T-helper 22 cell (primary cell): Measurements from ENCODE around the gene SHC3.

Experiments
- DNase-seq: peaks from one replicate; pipeline ENCODE4 v3.0.0-alpha.2; 2020; ENCODE audit warnings: low read depth

Gene SHC3

DNA sequence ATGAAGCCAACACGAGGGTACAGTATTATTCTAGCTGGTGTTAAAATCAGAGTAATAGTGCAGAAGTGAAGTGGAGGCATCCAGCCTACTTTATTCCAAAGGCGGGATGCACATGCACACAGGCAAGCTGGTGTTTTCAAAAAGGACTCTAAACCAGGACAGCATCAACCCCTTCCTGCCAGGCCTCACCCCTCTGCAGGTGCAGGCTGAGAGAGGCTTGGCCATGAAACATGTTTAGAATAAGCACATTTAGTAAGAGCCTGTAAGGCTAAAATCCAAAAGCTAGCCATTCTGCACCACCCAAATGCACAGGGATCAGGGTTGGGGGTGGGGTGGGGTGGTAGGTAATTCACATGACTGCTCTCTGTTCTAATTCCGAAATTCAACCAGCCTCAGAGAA, 71.2 kb downstream of the SHC3 start:
- no peak for DNase-seq

- no peak for DNase-seq
These were observed 72.3 kb downstream of the SHC3 start for GRCh38 chr9:89106224-89106851.

- no peak for DNase-seq
These were observed 73.8 kb downstream of the SHC3 start for GRCh38 chr9:89104821-89105220.

DNA sequence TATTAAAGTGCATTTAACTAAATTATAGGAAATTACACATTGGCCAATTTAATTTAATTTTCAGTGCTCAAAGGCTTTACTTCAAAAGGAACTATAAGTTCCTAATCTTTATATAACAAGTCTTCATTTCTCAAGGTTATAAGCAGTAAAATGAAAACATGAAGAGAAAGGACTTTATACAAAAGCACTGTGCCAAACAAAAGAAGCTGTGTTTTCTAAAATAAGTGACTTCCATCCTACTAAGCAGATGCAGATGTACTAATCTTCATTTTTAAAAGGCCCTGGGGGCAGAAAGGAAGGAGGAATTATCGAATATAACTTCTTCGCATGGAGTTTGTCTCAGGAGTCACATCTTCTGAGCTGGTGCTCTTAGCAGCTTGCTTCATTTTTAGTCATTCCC, 81.4 kb downstream of the SHC3 start:
- DNase-seq, result no peak

GRCh38 chr9:89096807-89097206, 81.8 kb downstream of the SHC3 start:
- no peak for DNase-seq

DNA sequence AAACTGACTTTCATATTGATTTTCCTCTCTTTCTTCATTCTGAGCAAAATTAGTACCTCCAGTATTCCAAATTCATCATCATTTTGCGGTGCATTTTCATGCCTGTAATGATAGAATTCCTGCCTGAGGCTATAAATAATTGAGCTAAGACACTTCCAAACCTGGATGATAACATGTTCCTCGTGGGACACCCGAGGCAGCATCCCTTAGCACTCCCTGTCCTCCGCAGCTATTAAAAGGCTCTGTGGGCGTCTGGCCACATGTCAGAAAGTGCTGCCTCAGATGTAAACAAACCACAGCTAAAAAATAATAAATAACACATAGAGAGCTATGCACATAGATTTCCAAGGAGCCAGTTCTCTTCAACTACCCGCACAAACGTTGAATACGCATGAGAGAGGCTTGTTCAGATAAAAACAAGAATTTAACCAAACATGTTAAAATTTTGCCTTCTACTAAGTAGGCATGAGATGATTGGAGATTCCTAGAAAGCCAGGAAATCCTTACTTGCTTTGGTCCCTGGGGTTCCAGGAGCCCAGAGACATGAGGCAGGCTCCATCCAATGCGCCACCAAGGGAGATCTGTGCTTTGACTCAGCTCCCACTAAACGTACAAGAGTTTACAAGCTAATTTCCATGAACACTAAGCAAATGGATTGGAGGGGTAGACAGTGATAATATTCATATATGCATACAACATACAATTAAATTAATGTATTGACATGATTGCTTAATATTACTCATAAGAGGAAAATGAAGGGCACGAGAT, 82.7 kb downstream of the SHC3 start:
- DNase-seq, result no peak

DNA sequence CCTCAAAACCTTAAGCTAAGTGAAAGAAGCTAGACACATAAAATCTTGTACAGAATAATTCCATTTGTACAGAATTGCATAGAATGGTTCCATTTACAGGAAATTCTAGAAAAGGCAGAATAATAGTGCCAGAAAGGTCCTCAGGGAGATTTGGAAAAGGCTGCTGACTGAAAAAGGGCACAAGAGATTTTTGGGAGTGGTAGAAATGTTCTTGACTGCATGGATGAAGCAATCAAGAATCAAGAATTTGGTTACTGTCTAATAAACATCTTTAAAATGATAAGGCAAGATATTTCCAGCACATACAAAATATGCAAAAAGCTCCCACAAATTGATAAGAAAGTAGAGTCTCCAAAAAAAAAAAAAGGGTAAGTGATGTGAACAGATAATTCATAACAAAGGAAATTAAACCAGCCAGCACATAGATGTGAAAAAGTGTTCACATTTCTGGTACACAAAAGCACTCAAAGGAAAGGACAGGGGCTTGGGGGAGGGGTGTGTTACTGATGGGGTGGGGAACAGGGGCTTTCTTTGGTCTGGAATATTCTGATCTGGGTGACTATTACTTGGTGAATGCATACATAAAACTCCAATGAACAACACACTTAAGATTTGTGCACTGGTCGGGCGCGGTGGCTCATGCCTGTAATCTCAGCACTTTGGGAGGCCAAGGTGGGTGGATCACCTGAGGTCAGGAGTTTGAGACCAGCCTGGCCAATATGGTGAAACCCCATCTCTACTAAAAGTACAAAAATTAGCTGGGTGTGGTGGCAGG, 85.2 kb downstream of the SHC3 start:
- DNase-seq, result no peak

DNA sequence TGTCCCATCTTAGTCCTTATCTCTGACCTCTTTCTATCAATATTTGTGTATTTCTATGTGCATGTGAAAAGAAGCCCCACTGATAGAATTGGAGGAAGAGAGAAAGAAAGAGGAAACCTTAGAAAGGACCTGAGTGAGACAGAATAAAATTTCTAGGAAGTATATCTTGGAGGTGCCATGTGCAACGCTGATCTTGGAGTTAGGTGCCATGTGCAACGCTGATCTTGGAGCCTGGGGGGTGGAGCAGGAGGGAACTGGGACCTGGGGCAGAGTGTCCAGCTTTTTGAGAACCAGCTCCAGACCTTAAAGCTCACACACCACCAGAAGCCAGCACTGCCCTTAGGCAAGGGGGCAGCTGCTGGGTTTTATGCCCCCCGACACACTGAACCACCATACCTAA, 89.4 kb downstream of the SHC3 start:
- no peak for DNase-seq

DNA sequence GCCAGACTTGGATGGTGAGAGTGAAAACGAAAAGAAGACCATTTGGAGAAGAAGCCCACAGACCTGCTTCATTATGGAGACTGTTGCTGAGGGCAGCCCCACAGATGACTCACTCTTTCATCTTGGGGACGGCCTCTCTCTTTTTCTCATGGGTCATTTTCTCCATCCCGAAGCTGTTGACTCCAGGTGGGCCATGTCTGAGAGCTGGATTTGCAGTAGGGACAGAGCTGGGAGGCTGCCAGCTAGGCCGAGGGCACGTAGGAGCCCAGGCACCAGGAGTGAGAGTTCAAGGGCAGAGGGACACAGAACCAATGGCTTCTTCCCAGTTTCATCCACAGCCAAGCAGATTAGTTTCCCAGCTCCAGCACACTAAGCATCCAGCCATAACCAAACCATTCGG, 95.0 kb downstream of the SHC3 start:
- DNase-seq, result no peak

DNA sequence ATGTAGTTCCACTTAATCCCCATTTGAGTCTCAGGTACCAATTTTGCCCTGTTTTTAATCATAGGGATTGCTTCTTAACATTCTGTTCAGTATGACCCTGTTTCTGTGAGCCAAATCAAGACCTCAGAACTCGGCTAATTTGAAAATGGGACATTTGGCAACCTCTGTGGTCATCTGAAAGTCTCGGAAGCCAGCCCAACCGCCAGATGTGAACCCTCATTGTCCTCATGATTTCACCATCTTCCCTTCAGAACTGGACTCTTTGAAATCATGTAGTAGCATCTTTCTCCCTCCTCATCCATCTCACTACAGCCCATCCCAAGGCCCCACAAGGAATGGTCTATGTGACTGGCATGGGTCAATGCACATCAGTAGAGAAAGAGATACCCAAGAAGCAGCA, 98.4 kb downstream of the SHC3 start:
- no peak for DNase-seq

DNA sequence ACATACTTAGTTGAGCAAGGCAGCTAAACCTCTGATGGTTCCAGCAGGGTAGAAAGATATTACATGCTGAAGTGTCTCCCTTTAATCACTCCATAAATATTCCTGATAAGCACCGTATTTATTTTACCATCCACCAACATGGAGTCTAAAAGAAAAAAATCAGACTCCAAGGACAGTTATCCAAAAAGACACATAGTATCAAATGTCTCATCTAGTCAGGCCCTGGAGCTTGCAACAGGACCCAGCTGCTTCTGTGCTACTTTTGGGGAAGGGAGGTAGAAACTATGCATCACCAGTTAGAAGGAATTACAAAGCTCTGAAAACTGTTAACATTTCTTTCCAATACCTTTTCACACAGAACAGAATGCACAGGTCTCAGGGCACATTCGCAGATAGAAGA, 99.2 kb downstream of the SHC3 start:
- no peak for DNase-seq

DNA sequence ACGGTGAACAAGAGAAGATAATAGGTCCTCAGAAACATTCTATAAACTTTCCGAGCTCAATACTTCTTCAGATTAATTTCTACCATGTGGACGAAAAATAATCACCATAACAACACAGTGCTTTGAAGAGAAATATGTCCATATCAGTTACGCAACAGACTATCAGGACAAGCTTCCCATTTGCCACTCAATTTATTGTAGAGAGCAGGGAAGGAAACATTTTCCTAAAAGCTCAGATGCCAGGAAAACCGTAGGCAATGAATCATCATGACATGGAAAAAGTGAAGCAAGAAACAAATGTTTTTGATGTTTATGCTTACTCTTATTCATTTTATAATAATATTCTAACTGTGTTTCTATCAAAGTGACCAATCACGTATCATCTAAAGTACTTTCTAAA, 99.8 kb downstream of the SHC3 start:
- no peak for DNase-seq

- no peak for DNase-seq
These were observed 100.2 kb downstream of the SHC3 start for GRCh38 chr9:89078421-89078820.

DNA sequence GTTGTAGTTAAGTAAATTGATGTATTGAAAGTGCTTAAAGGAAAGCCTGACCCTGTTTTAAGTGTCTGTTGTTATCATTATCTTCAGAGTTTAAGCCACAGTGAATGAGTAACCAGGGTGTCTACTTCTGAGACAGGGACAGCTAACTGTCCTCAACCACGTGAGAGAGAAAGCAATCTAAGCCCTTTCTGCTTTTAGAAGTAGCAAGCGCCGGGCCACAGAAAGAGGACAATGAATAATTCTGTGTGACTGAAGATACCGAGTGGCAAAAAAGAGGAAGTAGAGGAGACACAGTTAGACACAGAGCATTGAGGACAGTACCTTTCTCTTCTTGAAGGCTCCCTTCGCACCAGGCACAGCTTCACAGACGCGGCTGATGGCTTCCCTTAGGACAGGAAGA, 101.1 kb downstream of the SHC3 start:
- DNase-seq, result no peak

- no peak for DNase-seq
These were observed 105.2 kb downstream of the SHC3 start for GRCh38 chr9:89073397-89073796.

GRCh38 chr9:89071591-89071990, 107.0 kb downstream of the SHC3 start:
- no peak for DNase-seq

GRCh38 chr9:89066835-89067234, 111.8 kb downstream of the SHC3 start:
- no peak for DNase-seq

- DNase-seq, result no peak
These were observed 112.7 kb downstream of the SHC3 start for GRCh38 chr9:89065921-89066320.

GRCh38 chr9:89060790-89061189, 117.8 kb downstream of the SHC3 start:
- DNase-seq, result no peak

GRCh38 chr9:89059925-89060506, 118.6 kb downstream of the SHC3 start:
- no peak for DNase-seq

DNA sequence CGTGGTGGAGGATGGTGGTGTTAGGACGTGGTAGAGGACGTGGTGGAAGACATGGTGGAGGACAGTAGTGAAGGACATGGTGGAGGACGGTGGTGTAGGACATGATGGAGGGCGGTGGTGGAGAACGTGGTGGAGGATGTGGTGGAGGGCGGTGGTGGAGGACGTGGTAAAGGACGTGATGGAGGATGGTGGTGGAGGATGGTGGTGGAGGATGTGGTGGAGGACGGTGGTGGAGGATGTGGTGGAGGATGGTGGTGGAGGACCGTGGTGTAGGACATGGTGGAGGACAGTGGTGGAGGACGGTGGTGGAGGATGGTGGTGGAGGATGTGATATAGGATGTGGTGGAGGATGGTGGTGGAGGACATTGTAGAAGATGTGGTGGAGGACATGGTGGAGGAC, 119.7 kb downstream of the SHC3 start:
- DNase-seq, result no peak

DNA sequence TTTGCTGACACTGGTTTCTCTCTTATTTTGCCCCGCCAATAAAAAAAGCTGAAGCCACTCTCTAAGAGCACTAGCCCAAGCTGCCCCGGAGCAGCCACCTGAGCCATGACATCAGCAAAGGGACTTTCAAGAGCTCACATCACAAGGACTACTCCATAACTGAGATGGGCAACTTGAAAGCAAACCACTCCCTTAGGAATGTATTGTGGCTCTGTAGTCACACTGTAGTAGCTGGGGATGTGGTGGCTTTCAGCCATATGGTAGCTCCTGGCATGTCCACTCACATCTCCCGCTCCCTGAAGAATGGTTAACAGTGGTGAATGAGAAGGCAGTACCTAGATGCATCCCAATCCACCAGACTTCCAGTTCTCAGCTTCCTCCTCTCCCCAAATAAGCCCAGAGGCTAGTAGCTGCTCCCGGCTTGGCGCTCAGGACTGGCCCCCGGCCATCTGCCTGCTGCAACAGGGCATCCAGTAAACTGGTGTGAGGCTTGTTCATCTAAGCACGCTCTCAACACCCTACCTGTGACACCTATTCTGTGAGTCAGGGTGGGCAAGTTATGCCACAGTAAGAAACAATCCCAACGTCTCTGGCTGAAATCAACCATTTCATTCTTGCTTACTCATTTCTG, 123.6 kb downstream of the SHC3 start:
- no peak for DNase-seq
